DND-41 (cell line): ENCODE measurements around the gene CAMKMT.

Experiments
- ATAC-seq: fragments of 200-7000 bp; cut with Tn5 transposase; 3 replicates; pipeline ENCODE4 v1.9.1; 2021; ENCODE audit warnings: low read depth; ENCODE audit not compliant: insufficient read depth
- DNase-seq: peaks from one replicate; pipeline ENCODE4 v3.0.0-alpha.2; 2020
- H2AFZ ChIP-seq: 2 replicates; pipeline ENCODE4 v1.6.0; 2012; ENCODE audit warnings: low read depth, low read length
- H3K27ac ChIP-seq: 2 replicates; pipeline ENCODE4 v1.5.1; 2012; ENCODE audit warnings: low read length, inconsistent platforms
- H3K27me3 ChIP-seq: fragments of 200-600 bp; sonication (generic); 2 replicates; pipeline ENCODE4 v1.6.0; 2012; ENCODE audit warnings: low read length, mild to moderate bottlenecking, inconsistent platforms; ENCODE audit not compliant: insufficient read depth, poor library complexity
- H3K36me3 ChIP-seq: 2 replicates; pipeline ENCODE4 v1.5.1; 2012; ENCODE audit warnings: low read length, inconsistent platforms; ENCODE audit not compliant: insufficient read depth
- H3K4me1 ChIP-seq: 2 replicates; pipeline ENCODE4 v1.5.1; 2012; ENCODE audit warnings: mild to moderate bottlenecking, low read length; ENCODE audit not compliant: insufficient read depth
- H3K4me2 ChIP-seq: 2 replicates; pipeline ENCODE4 v1.6.0; 2012; ENCODE audit warnings: mild to moderate bottlenecking, moderate library complexity, low read length, inconsistent platforms; ENCODE audit not compliant: insufficient read depth
- H3K4me3 ChIP-seq, 2 experiments: fragments of 200-600 bp in 1 of 2; shearing (Covaris generic) in 1 of 2; 2 replicates each; pipeline ENCODE4 v1.5.1; 2012 to 2016; ENCODE audit warnings: inconsistent platforms in 2 of 2, low read length in 2 of 2, mild to moderate bottlenecking in 2 of 2, low read depth in 1 of 2, moderate library complexity in 1 of 2
- H3K79me2 ChIP-seq: 2 replicates; pipeline ENCODE4 v1.6.0; 2012; ENCODE audit warnings: low read length, inconsistent platforms; ENCODE audit not compliant: insufficient read depth
- H3K9ac ChIP-seq: 2 replicates; pipeline ENCODE4 v1.6.0; 2012; ENCODE audit warnings: low read depth, mild to moderate bottlenecking, inconsistent platforms, low read length, moderate library complexity
- H3K9me3 ChIP-seq: 2 replicates; pipeline ENCODE4 v1.5.1; 2012; ENCODE audit warnings: low read length, moderate library complexity, mild to moderate bottlenecking, inconsistent platforms; ENCODE audit not compliant: insufficient read depth, severe bottlenecking
- H4K20me1 ChIP-seq: 2 replicates; pipeline ENCODE4 v1.6.0; 2012; ENCODE audit warnings: low read length; ENCODE audit not compliant: insufficient read depth
- CTCF ChIP-seq: IDR thresholded peaks from 2 replicates; pipeline ENCODE4 v1.5.1; 2012; ENCODE audit warnings: borderline replicate concordance, low read length, moderate library complexity, mild to moderate bottlenecking; ENCODE audit not compliant: poor library complexity, severe bottlenecking; ENCODE audit errors: extremely low read depth
- EZH2 ChIP-seq: IDR thresholded peaks from 3 replicates; pipeline ENCODE4 v1.6.1; 2012; ENCODE audit warnings: borderline replicate concordance, low read depth, mild to moderate bottlenecking, moderate library complexity, low read length, inconsistent platforms; ENCODE audit not compliant: severe bottlenecking

Gene CAMKMT

GRCh38 chr2:44620189-44620990 lies 258.6 kb downstream of the CAMKMT start:
- no peak for TF ChIP-seq CTCF
- no peak for TF ChIP-seq EZH2
- Histone ChIP-seq H3K79me2 (no peaks in the 10 kb centered on the region), H3K4me3 (no peak overlapping the region), H3K27me3 (no peaks in the 10 kb centered on the region), H3K9ac (no peak overlapping the region), H3K9me3 (no peaks in the 10 kb centered on the region), H3K4me1 (peaks cover 18% of the 10 kb centered on the region; the same call in 1 of the 2 replicates), H2AFZ (no peak overlapping the region), H3K4me2 (no peak overlapping the region), H4K20me1 (no peaks in the 10 kb centered on the region), H3K27ac (no peak overlapping the region), H3K36me3 (no peaks in the 10 kb centered on the region)
- ATAC-seq (no peak), DNase-seq (no peak)

GRCh38 chr2:44623622-44624351 lies 262.0 kb downstream of the CAMKMT start:
- no peak overlapping the region for H3K9ac ChIP-seq
- no peaks in the 10 kb centered on the region for H3K4me1 ChIP-seq
- no peak overlapping the region for H3K4me3 ChIP-seq
- no peaks in the 10 kb centered on the region for H3K9me3 ChIP-seq
- H3K79me2 ChIP-seq: no peaks in the 10 kb centered on the region
- H3K27me3 ChIP-seq: no peaks in the 10 kb centered on the region
- TF ChIP-seq CTCF: no peak
- no peak for TF ChIP-seq EZH2
- no peak overlapping the region for H3K27ac ChIP-seq
- H4K20me1 ChIP-seq: no peaks in the 10 kb centered on the region
- no peak overlapping the region for H3K4me2 ChIP-seq
- H3K36me3 ChIP-seq: no peaks in the 10 kb centered on the region
- DNase-seq (no peak), ATAC-seq (no peak)
- H2AFZ ChIP-seq: no peak overlapping the region

- Histone ChIP-seq H2AFZ (no peak overlapping the region), H3K9ac (no peak overlapping the region), H4K20me1 (no peaks in the 10 kb centered on the region), H3K4me2 (no peak overlapping the region), H3K36me3 (no peaks in the 10 kb centered on the region), H3K9me3 (peaks cover 5% of the 10 kb centered on the region), H3K4me1 (no peaks in the 10 kb centered on the region), H3K4me3 (no peak overlapping the region), H3K27me3 (no peaks in the 10 kb centered on the region), H3K79me2 (no peaks in the 10 kb centered on the region), H3K27ac (no peak overlapping the region)
- no peak for DNase-seq
- TF ChIP-seq EZH2 (no peak), CTCF (no peak)
- no peak for ATAC-seq
Observed at GRCh38 chr2:44628297-44628696, 266.6 kb downstream of the CAMKMT start.
